ENCODE measurements around the gene CD19. TPM values are rescaled to one million over a fixed set of nuclear protein-coding genes. Genes with fewer than 3 reads are reported as not detected.

CD19 gene
- total and polyA plus RNA-seq, 2 donors (not counting 1 experiment from before 2014, with no cell fraction given): under 0.01 to 0.05 TPM

GRCh38 chr16:28904828-28905227 lies 26.9 kb upstream of the CD19 start:
- Histone ChIP-seq H3K27me3 (ENCODE audit: control insufficient read depth, insufficient read depth, low read length) (no peaks in the 10 kb centered on the region), H2AFZ (ENCODE audit: low read length) (no peak overlapping the region), H3K9me3 (ENCODE audit: control insufficient read depth, insufficient read depth, low read depth, low read length) (no peaks in the 10 kb centered on the region), H3K27ac (ENCODE audit: insufficient read depth, low read length) (no peak overlapping the region), H3K4me1 (ENCODE audit: control insufficient read depth, extremely low read depth, insufficient read depth, low read length) (no peaks in the 10 kb centered on the region), H3K9ac (ENCODE audit: insufficient read depth, low read length) (no peak overlapping the region), H3K36me3 (ENCODE audit: control insufficient read depth, insufficient read depth, low read length) (peaks cover 6% of the 10 kb centered on the region), H3K4me3 (replicated peaks in 1 of 4; ENCODE audit: control extremely low read depth in 1 of 4, insufficient read depth in 1 of 4, low read depth in 3 of 4, low read length in 4 of 4) (no peak overlapping the region), H3K79me2 (ENCODE audit: control insufficient read depth, insufficient read depth, low read length) (no peaks in the 10 kb centered on the region), H4K20me1 (ENCODE audit: control insufficient read depth, extremely low read depth, insufficient read depth, low read length) (no peaks in the 10 kb centered on the region), H3K4me2 (ENCODE audit: extremely low read depth, insufficient read depth, low read length) (no peak overlapping the region)
- DNase-seq (ENCODE audit: low read depth in 2 of 2): no peak
- TF ChIP-seq EZH2 (IDR thresholded peaks at IDR 0.05; ENCODE audit: low read length, missing control alignments): no peak
- no peak for TF ChIP-seq CTCF (conservative IDR thresholded peaks at IDR 0.05 in 1 of 2, IDR thresholded peaks at IDR 0.05 in 1 of 2; ENCODE audit: low read depth in 1 of 2, low read length in 2 of 2)

- H3K27me3 ChIP-seq (ENCODE audit: control insufficient read depth, insufficient read depth, low read length): no peaks in the 10 kb centered on the region
- no peak overlapping the region for H3K9ac ChIP-seq (ENCODE audit: insufficient read depth, low read length)
- H3K4me2 ChIP-seq (ENCODE audit: extremely low read depth, insufficient read depth, low read length): no peak overlapping the region
- no peak overlapping the region for H2AFZ ChIP-seq (ENCODE audit: low read length)
- H3K27ac ChIP-seq (ENCODE audit: insufficient read depth, low read length): no peak overlapping the region
- no peaks in the 10 kb centered on the region for H3K9me3 ChIP-seq (ENCODE audit: control insufficient read depth, insufficient read depth, low read depth, low read length)
- no peaks in the 10 kb centered on the region for H4K20me1 ChIP-seq (ENCODE audit: control insufficient read depth, extremely low read depth, insufficient read depth, low read length)
- no peak overlapping the region for H3K4me3 ChIP-seq (replicated peaks in 1 of 4; ENCODE audit: control extremely low read depth in 1 of 4, insufficient read depth in 1 of 4, low read depth in 3 of 4, low read length in 4 of 4)
- TF ChIP-seq CTCF (conservative IDR thresholded peaks at IDR 0.05 in 1 of 2, IDR thresholded peaks at IDR 0.05 in 1 of 2; ENCODE audit: low read depth in 1 of 2, low read length in 2 of 2) (no peak), EZH2 (IDR thresholded peaks at IDR 0.05; ENCODE audit: low read length, missing control alignments) (no peak)
- peaks cover 6% of the 10 kb centered on the region for H3K36me3 ChIP-seq (ENCODE audit: control insufficient read depth, insufficient read depth, low read length)
- no peaks in the 10 kb centered on the region for H3K4me1 ChIP-seq (ENCODE audit: control insufficient read depth, extremely low read depth, insufficient read depth, low read length)
- H3K79me2 ChIP-seq (ENCODE audit: control insufficient read depth, insufficient read depth, low read length): no peaks in the 10 kb centered on the region
- no peak for DNase-seq (ENCODE audit: low read depth in 2 of 2)
Observed at GRCh38 chr16:28905229-28905754, 26.5 kb upstream of the CD19 start.

- no peak for DNase-seq (ENCODE audit: low read depth in 2 of 2)
- no peak overlapping the region for H2AFZ ChIP-seq (ENCODE audit: low read length)
- no peaks in the 10 kb centered on the region for H3K27me3 ChIP-seq (ENCODE audit: control insufficient read depth, insufficient read depth, low read length)
- H3K9me3 ChIP-seq (ENCODE audit: control insufficient read depth, insufficient read depth, low read depth, low read length): no peaks in the 10 kb centered on the region
- H3K9ac ChIP-seq (ENCODE audit: insufficient read depth, low read length): no peak overlapping the region
- H3K79me2 ChIP-seq (ENCODE audit: control insufficient read depth, insufficient read depth, low read length): no peaks in the 10 kb centered on the region
- H3K4me1 ChIP-seq (ENCODE audit: control insufficient read depth, extremely low read depth, insufficient read depth, low read length): no peaks in the 10 kb centered on the region
- H3K27ac ChIP-seq (ENCODE audit: insufficient read depth, low read length): no peak overlapping the region
- H3K4me2 ChIP-seq (ENCODE audit: extremely low read depth, insufficient read depth, low read length): no peak overlapping the region
- no peak for TF ChIP-seq CTCF (conservative IDR thresholded peaks at IDR 0.05 in 1 of 2, IDR thresholded peaks at IDR 0.05 in 1 of 2; ENCODE audit: low read depth in 1 of 2, low read length in 2 of 2)
- no peak for TF ChIP-seq EZH2 (IDR thresholded peaks at IDR 0.05; ENCODE audit: low read length, missing control alignments)
- peaks cover 10% of the 10 kb centered on the region for H3K36me3 ChIP-seq (ENCODE audit: control insufficient read depth, insufficient read depth, low read length)
- H3K4me3 ChIP-seq (replicated peaks in 1 of 4; ENCODE audit: control extremely low read depth in 1 of 4, insufficient read depth in 1 of 4, low read depth in 3 of 4, low read length in 4 of 4): no peak overlapping the region
- H4K20me1 ChIP-seq (ENCODE audit: control insufficient read depth, extremely low read depth, insufficient read depth, low read length): no peaks in the 10 kb centered on the region
Observed at GRCh38 chr16:28905800-28906372, 25.9 kb upstream of the CD19 start.
